ENCODE data around the gene FCMR.

DNA sequence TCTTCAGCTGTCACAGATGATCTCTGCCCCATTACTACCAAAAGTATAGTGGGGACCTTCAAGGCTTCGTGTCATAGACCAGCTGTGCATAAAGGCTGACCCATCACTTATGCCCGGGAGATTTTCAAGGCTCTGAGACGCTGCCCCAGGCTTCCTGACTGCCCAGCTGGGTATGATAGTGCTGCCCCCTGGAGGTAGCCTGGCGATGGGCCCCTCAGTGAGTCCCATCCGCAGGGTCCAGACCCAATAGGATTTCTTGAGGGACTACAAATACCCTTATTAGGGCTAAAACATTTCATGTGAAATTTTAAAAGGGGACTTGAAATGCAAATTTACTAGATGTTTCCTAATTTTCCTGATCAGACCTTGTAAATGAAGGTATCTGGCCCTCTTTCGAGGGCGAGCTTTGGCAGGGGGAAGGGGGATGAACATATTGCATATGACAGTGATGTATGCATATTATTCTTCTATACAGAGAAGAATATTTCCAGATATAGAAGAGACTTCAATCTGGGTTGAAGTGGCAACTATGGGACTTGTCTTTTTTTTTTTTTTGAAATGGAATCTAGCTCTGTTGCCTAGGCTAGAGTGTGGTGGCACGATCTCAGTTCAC, 11.7 kb upstream of the FCMR start:
- TF ChIP-seq, protein P1, sequence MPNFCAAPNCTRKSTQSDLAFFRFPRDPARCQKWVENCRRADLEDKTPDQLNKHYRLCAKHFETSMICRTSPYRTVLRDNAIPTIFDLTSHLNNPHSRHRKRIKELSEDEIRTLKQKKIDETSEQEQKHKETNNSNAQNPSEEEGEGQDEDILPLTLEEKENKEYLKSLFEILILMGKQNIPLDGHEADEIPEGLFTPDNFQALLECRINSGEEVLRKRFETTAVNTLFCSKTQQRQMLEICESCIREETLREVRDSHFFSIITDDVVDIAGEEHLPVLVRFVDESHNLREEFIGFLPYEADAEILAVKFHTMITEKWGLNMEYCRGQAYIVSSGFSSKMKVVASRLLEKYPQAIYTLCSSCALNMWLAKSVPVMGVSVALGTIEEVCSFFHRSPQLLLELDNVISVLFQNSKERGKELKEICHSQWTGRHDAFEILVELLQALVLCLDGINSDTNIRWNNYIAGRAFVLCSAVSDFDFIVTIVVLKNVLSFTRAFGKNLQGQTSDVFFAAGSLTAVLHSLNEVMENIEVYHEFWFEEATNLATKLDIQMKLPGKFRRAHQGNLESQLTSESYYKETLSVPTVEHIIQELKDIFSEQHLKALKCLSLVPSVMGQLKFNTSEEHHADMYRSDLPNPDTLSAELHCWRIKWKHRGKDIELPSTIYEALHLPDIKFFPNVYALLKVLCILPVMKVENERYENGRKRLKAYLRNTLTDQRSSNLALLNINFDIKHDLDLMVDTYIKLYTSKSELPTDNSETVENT (CRISPR knock-in tag; IDR thresholded peaks at IDR 0.05), result no peak
- TF ChIP-seq E2F3 (CRISPR knock-in tag; IDR thresholded peaks at IDR 0.05), result no peak
- no peak for TF ChIP-seq GABPB1 (CRISPR knock-in tag; IDR thresholded peaks at IDR 0.05)
- no peak for TF ChIP-seq IRF2 (CRISPR knock-in tag; IDR thresholded peaks at IDR 0.05)
- no peak for TF ChIP-seq JUN (IDR thresholded peaks at IDR 0.05; ENCODE audit: borderline replicate concordance, low read depth, low read length)
- no peak for TF ChIP-seq JUN (CRISPR knock-in tag; IDR thresholded peaks at IDR 0.05; ENCODE audit: borderline replicate concordance)
- no peak for TF ChIP-seq ZNF830 (CRISPR knock-in tag; IDR thresholded peaks at IDR 0.05)
- TF ChIP-seq, protein P2, sequence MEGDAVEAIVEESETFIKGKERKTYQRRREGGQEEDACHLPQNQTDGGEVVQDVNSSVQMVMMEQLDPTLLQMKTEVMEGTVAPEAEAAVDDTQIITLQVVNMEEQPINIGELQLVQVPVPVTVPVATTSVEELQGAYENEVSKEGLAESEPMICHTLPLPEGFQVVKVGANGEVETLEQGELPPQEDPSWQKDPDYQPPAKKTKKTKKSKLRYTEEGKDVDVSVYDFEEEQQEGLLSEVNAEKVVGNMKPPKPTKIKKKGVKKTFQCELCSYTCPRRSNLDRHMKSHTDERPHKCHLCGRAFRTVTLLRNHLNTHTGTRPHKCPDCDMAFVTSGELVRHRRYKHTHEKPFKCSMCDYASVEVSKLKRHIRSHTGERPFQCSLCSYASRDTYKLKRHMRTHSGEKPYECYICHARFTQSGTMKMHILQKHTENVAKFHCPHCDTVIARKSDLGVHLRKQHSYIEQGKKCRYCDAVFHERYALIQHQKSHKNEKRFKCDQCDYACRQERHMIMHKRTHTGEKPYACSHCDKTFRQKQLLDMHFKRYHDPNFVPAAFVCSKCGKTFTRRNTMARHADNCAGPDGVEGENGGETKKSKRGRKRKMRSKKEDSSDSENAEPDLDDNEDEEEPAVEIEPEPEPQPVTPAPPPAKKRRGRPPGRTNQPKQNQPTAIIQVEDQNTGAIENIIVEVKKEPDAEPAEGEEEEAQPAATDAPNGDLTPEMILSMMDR (IDR thresholded peaks at IDR 0.05 in 2 of 3, conservative IDR thresholded peaks at IDR 0.05 in 1 of 3; ENCODE audit: insufficient read depth in 2 of 3, low read depth in 1 of 3, low read length in 3 of 3), result peak; percentile 83 to 90 (median 84)
- TF ChIP-seq SMC3 (conservative IDR thresholded peaks at IDR 0.05; ENCODE audit: insufficient read depth, low read depth, low read length), result peak; percentile 9; the same call in 1 of the 2 replicates
- no peak for TF ChIP-seq EZH2 (IDR thresholded peaks at IDR 0.05; ENCODE audit: borderline replicate concordance, low read depth, low read length)
- TF ChIP-seq NCOA1 (IDR thresholded peaks at IDR 0.05; ENCODE audit: low read depth), result no peak

Data from K562 (cell line).